Heart right ventricle (tissue), 16 donors: ENCODE data around the gene MFF. TPM values are rescaled to one million over a fixed set of nuclear protein-coding genes. Genes with fewer than 3 reads are reported as not detected.

ENCODE experiments used
- ATAC-seq, 8 donors: fragments of 200-7000 bp; cut with Tn5 transposase; one replicate each; pipeline ENCODE4 v1.9.1; 2020; ENCODE audit warnings: mild to moderate bottlenecking in 8 of 8, moderate library complexity in 8 of 8, moderate number of reproducible peaks in 1 of 8
- DNase-seq, 2 donors: peaks; one replicate each; pipeline ENCODE4 v3.0.0-alpha.2; 2020
- H3K27ac ChIP-seq, 10 donors: fragments of 200-600 bp; sonication (generic) in 2 of 10; one replicate each; pipeline versions ENCODE4 v1.5.0 to v1.8.0; 2020 to 2022; ENCODE audit warnings: mild to moderate bottlenecking in 3 of 10
- H3K27me3 ChIP-seq, 7 donors: fragments of 200-600 bp; one replicate each; pipeline ENCODE4 v1.8.0; 2021 to 2022; ENCODE audit warnings: mild to moderate bottlenecking in 2 of 7
- H3K36me3 ChIP-seq, 9 donors: fragments of 200-600 bp; sonication (generic) in 1 of 9; one replicate each; pipeline versions ENCODE4 v1.5.0 to v1.8.0; 2020 to 2022; ENCODE audit warnings: mild to moderate bottlenecking in 2 of 9
- H3K4me1 ChIP-seq, 9 donors: fragments of 200-600 bp; sonication (generic) in 1 of 9; one replicate each; pipeline versions ENCODE4 v1.5.0 to v1.8.0; 2020 to 2022; ENCODE audit warnings: mild to moderate bottlenecking in 4 of 9
- H3K4me3 ChIP-seq, 10 donors: fragments of 200-600 bp; sonication (generic) in 2 of 10; one replicate each; pipeline versions ENCODE4 v1.5.0 to v1.8.0; 2020 to 2022; ENCODE audit warnings: mild to moderate bottlenecking in 7 of 10, moderate library complexity in 2 of 10
- H3K9me3 ChIP-seq, 11 donors: fragments of 200-600 bp in 10 of 11; sonication (generic) in 2 of 11; one replicate each; pipeline versions ENCODE4 v1.5.0 to v1.8.0; 2013 to 2022; ENCODE audit warnings: mild to moderate bottlenecking in 2 of 11, control low read depth in 1 of 11, moderate library complexity in 1 of 11
- CTCF ChIP-seq, 9 donors: fragments of 200-600 bp; sonication (generic) in 2 of 9; IDR thresholded peaks; one replicate each; pipeline versions ENCODE4 v1.5.0 to v1.8.0; 2021 to 2022; ENCODE audit warnings: antibody characterized with exemption in 9 of 9, mild to moderate bottlenecking in 5 of 9, moderate library complexity in 1 of 9
- WGBS, 2 donors: extraction: QIAGEN DNeasy Blood & Tissue Kit; methylation state at CpG; one replicate each; pipeline ENCODE4 v1.1.7; 2013; ENCODE audit warnings: inconsistent platforms in 1 of 2; 5-methylcytosine and 5-hydroxymethylcytosine counted together
- intact Hi-C, 10 donors: fragments of 100-400 bp; cut with DNase I; formaldehyde crosslinking; loops; one replicate each; pipeline versions ENCODE4 v1.11.1 to v1.14.2; 2022
- polyA plus RNA-seq, 2 donors: library from polyadenylated mRNA; stranded (reverse); fragments of 200-250 nt; gene quantifications; one replicate each; pipeline ENCODE4 v1.2.3, GENCODE V29; 2013
- total RNA-seq, 10 donors: library from RNA; stranded (reverse); fragmentation: NEBNext Ultra II Directional in 3 of 10; extraction: Animal tissue kit (Norgen Biotek cat#: 25700) in 3 of 10; gene quantifications; one replicate each; pipeline versions ENCODE4 v1.2.1 to v1.2.4, GENCODE V29; 2021 to 2023
- donor health status: Arrhythmogenic right ventricular cardiomyopathy.
- donor health status: ischemic (EF 13 %, LVEDD 7.1; RV severe dilation, severe dysfunction).
- donor health status: healthy with polysubstance abuse.
- donor health status: DM: no; HTN: yes; CAD: no.
- donor health status: DM: no; HTN: no; CAD: no.
- donor health status: ischemic (EF 25% LVEDD 6.9; RV normal size, moderate dysfunction).
- donor health status: ischemic (EF 25% LVEDD 5.7; RV mildly dilated, moderate dysfunction).
- donor health status: healthy.
- donor health status: DM: yes; HTN: yes; CAD: no.
- donor health status: Ischemic cardiomyopathy.
- donor health status: ischemic (EF 35%, LVEDD 5.7; RV mildly dilated, moderate dysfunction).
- donor health status: nonischemic (EF 11% LVEDD 7.7; RV severe dilation, severe dysfunction).
- donor health status: DM: yes; HTN: yes; CAD: no.
- donor health status: PGD.
- donor health status: ischemic (EF 29% LVEDD 5.4; RV normal size, mild dysfunction).
- donor health status: nonischemic (EF 23%, LVEDD 6.1; RV moderate dilation, normal function).

MFF gene
- total and polyA plus RNA-seq, 12 donors: 58.4 to 102 (median 77.7) TPM

DNA sequence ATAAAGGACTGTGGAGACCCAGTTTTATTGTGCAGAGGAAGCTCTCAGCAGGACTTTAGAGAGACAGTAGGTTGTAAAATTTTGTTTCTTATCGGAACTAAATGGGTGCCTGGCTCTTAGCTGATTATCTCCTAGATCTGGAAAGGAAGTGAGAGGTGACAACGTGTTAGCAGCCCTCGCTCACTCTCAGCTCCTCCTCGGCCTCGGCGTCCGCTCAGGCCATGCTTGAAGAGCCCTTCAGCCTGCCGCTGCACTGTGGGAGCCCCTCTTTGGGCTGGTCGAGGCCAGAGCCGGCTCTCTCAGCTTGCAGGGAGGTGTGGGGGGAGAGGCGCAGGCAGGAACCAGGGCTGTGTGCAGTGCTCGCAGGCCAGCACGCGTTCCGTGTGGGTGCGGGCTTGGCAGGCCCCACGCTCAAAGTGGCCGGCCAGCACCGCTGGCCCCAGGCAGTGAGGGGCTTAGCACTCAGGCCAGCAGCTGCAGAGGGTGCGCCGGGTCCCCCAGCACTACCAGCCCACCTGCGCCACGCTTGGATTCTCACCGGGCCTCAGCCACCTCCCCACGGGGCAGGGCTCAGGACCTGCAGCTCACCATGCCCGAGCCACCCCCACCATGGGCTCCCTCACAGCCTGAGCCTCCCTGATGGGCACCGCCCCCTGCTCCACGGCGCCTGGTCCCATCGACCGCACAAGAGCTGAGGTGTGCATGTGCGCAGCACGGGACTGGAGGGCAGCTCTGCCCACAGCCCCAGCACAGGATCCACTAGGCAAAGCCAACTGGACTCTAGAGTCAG, 4.6 kb upstream of the MFF start:
- no peak for ATAC-seq
- Histone ChIP-seq H3K9me3 (peaks cover 0 to 16% (median 0%) of the 10 kb centered on the region in 11 donors), H3K36me3 (no peaks in the 10 kb centered on the region), H3K4me3 (no peak overlapping the region), H3K4me1 (peaks cover 0 to 8% (median 5%) of the 10 kb centered on the region in 9 donors), H3K27me3 (no peaks in the 10 kb centered on the region), H3K27ac (no peak overlapping the region)
- peak in 1 of 2 donors; percentile 13 for DNase-seq
- no peak for TF ChIP-seq CTCF (IDR thresholded peaks at IDR 0.05)
- intact Hi-C loops: no loop called here
- 91 to 94% methylated on average over 33 of the region's 33 CpGs for WGBS, 2 donors

DNA sequence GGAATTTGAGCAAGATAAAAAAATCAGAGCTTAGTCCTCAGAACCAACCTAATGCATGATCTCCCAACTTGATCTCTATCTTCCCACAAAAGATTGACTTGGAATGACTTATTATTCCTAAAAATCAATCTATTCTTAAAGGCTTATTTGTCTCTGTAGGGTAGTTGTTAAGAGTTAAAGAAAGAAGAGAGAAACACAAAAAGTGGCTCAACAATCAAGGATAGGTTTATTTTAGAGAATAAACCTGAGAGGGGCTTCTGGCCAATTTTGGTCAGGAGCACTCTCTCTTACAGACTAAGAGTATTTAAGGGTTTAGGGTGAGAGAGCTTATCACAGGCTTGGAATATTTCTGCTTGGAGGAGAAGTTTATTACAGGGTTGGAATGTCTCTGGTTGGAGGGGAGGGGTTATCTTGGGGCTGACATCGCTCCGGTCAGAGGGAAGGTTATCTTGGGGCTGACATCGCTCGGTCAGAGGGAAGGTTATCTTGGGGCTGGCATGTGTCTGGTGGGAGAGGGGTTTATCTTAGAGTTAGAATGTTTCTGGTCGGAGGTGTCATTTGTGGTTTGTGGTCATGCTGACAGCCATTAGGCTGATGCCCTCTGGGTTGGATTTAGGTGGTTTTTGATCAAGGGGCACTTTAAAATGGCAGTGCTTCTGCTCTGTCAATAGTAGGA, 2.4 kb upstream of the MFF start:
- Histone ChIP-seq H3K36me3 (no peaks in the 10 kb centered on the region), H3K27me3 (no peaks in the 10 kb centered on the region), H3K4me1 (peaks cover 0 to 26% (median 17%) of the 10 kb centered on the region in 9 donors), H3K9me3 (peaks cover 0 to 16% (median 0%) of the 10 kb centered on the region in 11 donors), H3K4me3 (no peak overlapping the region), H3K27ac (no peak overlapping the region)
- ATAC-seq (no peak), DNase-seq (no peak)
- intact Hi-C loops: no loop called here
- 50 to 58% methylated on average over 5 of the region's 5 CpGs for WGBS, 2 donors
- TF ChIP-seq CTCF (IDR thresholded peaks at IDR 0.05): no peak

GRCh38 chr2:227323818-227324217, 1.2 kb upstream of the MFF start:
- ATAC-seq (no peak), DNase-seq (no peak)
- no peaks in the 10 kb centered on the region for H3K27me3 ChIP-seq
- TF ChIP-seq CTCF (IDR thresholded peaks at IDR 0.05): no peak
- H3K4me1 ChIP-seq: peaks cover 0 to 37% (median 17%) of the 10 kb centered on the region in 9 donors
- peaks cover 0 to 13% (median 0%) of the 10 kb centered on the region in 11 donors for H3K9me3 ChIP-seq
- intact Hi-C loops: no loop called here
- H3K4me3 ChIP-seq: no peak overlapping the region
- WGBS, 2 donors: 98 to 99% methylated on average over 4 of the region's 4 CpGs
- H3K27ac ChIP-seq: no peak overlapping the region
- peaks cover 0 to 5% (median 0%) of the 10 kb centered on the region in 9 donors for H3K36me3 ChIP-seq

- peak in 1 of 2 donors; percentile 6 for DNase-seq
- H3K36me3 ChIP-seq: peaks cover 0 to 13% (median 0%) of the 10 kb centered on the region in 9 donors
- intact Hi-C loops: no loop called here
- 15 to 16% methylated on average over 6 of the region's 6 CpGs for WGBS, 2 donors
- TF ChIP-seq CTCF (IDR thresholded peaks at IDR 0.05): no peak
- H3K27ac ChIP-seq: peak overlapping the region; percentile 31 to 98 (median 94)
- H3K9me3 ChIP-seq: peaks cover 0 to 13% (median 0%) of the 10 kb centered on the region in 11 donors
- peak overlapping the region; percentile 69 to 99 (median 96) for H3K4me3 ChIP-seq
- no peaks in the 10 kb centered on the region for H3K27me3 ChIP-seq
- peaks cover 0 to 37% (median 17%) of the 10 kb centered on the region in 9 donors for H3K4me1 ChIP-seq
- ATAC-seq: peak in 7 of 8 donors; percentile 11 to 60 (median 44)
Observed at GRCh38 chr2:227324642-227324994, 433 bp upstream of the MFF start.
